ENCODE measurements around the gene ZNF426. TPM values are rescaled to one million over a fixed set of nuclear protein-coding genes. Genes with fewer than 3 reads are reported as not detected.

ZNF426 gene
- total and polyA plus RNA-seq, 2 of the 13 experiments (the other 11 are each of a cell fraction or from before 2014, with no cell fraction given): 3.8 to 14.9 TPM

DNA sequence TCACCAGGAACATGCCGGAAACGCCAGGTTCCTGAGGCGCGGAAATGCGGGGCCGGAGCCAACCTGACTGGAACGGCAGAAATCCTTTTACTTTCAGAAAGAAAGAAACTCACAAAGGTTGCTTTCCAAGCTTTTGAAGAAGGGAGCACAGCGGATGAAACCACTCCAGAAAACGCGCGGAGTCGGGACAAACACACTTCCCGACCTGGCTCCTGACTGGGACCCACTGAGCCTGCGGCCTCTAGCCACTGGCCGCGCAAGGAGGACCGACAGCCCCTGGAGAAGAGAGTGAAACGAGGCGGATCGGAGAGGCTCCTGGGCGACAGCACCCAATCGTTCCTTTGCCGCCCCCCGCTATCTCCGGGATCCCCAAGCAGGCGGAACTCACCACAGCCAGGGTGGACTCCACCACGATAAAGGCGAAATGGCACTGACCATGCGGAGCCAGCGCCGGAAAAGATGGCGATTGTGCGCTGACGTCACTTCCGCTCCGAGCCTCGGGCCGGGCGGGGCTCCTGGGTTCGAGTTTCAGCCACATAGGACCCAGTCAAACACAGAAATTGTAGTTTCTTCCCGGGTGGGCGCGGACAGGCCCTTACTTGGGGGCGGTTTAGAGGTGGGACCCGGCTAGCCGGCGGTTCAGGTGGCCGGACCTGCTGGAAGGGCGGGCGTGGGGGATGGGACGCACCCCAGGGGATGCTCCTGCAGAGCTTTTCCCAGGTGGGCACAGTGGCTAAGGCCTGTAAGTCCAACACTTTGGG lies 45.8 kb upstream of the ZNF426 start, which contains the start of gene ZNF121 (continued):
- no peak for TF ChIP-seq TBP (CRISPR knock-in tag; IDR thresholded peaks at IDR 0.05)
- TF ChIP-seq TARDBP (CRISPR knock-in tag; IDR thresholded peaks at IDR 0.05): peak; percentile 81
- peak; percentile 91 for TF ChIP-seq TAF15 (IDR thresholded peaks at IDR 0.05; ENCODE audit: low read depth, low read length, poor library complexity, severe bottlenecking)
- no peak for TF ChIP-seq ZNF432 (CRISPR knock-in tag; IDR thresholded peaks at IDR 0.05; ENCODE audit: borderline replicate concordance)
- TF ChIP-seq ZMYM2 (CRISPR knock-in tag; IDR thresholded peaks at IDR 0.05): no peak; the same call in 1 of the 2 replicates
- no peak for TF ChIP-seq ZNF337 (CRISPR knock-in tag; IDR thresholded peaks at IDR 0.05; ENCODE audit: borderline replicate concordance, low read depth)
- TF ChIP-seq XRCC5 (optimal IDR thresholded peaks at IDR 0.05; ENCODE audit: low read length): peak; percentile 45
- TF ChIP-seq GLI4 (CRISPR knock-in tag; IDR thresholded peaks at IDR 0.05; ENCODE audit: borderline replicate concordance): no peak; the same call in 1 of the 2 replicates
- TF ChIP-seq ZNF232 (CRISPR knock-in tag; IDR thresholded peaks at IDR 0.05; ENCODE audit: borderline replicate concordance): peak; percentile 91
- no peak for TF ChIP-seq GTF2F1 (IDR thresholded peaks at IDR 0.05; ENCODE audit: low read length)
- no peak for TF ChIP-seq MAFK (conservative IDR thresholded peaks at IDR 0.05 in 1 of 2, IDR thresholded peaks at IDR 0.05 in 1 of 2; ENCODE audit: low read length in 2 of 2)
- peak; percentile 88 for TF ChIP-seq KMT2A (CRISPR knock-in tag; IDR thresholded peaks at IDR 0.05)
- TF ChIP-seq ZNF20 (CRISPR knock-in tag; IDR thresholded peaks at IDR 0.05): peak; percentile 70; the same call in 1 of the 2 replicates
- TF ChIP-seq ZNF3 (CRISPR knock-in tag; IDR thresholded peaks at IDR 0.05): no peak
- no peak for TF ChIP-seq MIXL1 (CRISPR knock-in tag; IDR thresholded peaks at IDR 0.05)
- TF ChIP-seq, protein P1, sequence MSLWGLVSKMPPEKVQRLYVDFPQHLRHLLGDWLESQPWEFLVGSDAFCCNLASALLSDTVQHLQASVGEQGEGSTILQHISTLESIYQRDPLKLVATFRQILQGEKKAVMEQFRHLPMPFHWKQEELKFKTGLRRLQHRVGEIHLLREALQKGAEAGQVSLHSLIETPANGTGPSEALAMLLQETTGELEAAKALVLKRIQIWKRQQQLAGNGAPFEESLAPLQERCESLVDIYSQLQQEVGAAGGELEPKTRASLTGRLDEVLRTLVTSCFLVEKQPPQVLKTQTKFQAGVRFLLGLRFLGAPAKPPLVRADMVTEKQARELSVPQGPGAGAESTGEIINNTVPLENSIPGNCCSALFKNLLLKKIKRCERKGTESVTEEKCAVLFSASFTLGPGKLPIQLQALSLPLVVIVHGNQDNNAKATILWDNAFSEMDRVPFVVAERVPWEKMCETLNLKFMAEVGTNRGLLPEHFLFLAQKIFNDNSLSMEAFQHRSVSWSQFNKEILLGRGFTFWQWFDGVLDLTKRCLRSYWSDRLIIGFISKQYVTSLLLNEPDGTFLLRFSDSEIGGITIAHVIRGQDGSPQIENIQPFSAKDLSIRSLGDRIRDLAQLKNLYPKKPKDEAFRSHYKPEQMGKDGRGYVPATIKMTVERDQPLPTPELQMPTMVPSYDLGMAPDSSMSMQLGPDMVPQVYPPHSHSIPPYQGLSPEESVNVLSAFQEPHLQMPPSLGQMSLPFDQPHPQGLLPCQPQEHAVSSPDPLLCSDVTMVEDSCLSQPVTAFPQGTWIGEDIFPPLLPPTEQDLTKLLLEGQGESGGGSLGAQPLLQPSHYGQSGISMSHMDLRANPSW (CRISPR knock-in tag; IDR thresholded peaks at IDR 0.05; ENCODE audit: borderline replicate concordance): no peak
- peak; percentile 95; the same call in 1 of the 2 replicates for TF ChIP-seq ZNF333 (CRISPR knock-in tag; IDR thresholded peaks at IDR 0.05; ENCODE audit: borderline replicate concordance)
- peak; percentile 98 for TF ChIP-seq YEATS4 (CRISPR knock-in tag; IDR thresholded peaks at IDR 0.05; ENCODE audit: borderline replicate concordance)
- TF ChIP-seq PRPF4 (IDR thresholded peaks at IDR 0.05; ENCODE audit: low read depth, low read length, poor library complexity, severe bottlenecking): peak; percentile 80
- peak; percentile 71; the same call in 1 of the 2 replicates for TF ChIP-seq ZNF441 (CRISPR knock-in tag; IDR thresholded peaks at IDR 0.05; ENCODE audit: borderline replicate concordance)
- TF ChIP-seq, protein P2, sequence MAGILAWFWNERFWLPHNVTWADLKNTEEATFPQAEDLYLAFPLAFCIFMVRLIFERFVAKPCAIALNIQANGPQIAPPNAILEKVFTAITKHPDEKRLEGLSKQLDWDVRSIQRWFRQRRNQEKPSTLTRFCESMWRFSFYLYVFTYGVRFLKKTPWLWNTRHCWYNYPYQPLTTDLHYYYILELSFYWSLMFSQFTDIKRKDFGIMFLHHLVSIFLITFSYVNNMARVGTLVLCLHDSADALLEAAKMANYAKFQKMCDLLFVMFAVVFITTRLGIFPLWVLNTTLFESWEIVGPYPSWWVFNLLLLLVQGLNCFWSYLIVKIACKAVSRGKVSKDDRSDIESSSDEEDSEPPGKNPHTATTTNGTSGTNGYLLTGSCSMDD (CRISPR knock-in tag; IDR thresholded peaks at IDR 0.05): 0 out of 2 replicates have a peak, but pooled peaks have one; percentile 30
- peak; percentile 48; the same call in 1 of the 2 replicates for TF ChIP-seq RXRA (CRISPR knock-in tag; IDR thresholded peaks at IDR 0.05)
- TF ChIP-seq ZNF577 (CRISPR knock-in tag; IDR thresholded peaks at IDR 0.05; ENCODE audit: borderline replicate concordance, low read depth): no peak
- 0 out of 2 replicates have a peak, but pooled peaks have one; percentile 36 for TF ChIP-seq ZNF33B (CRISPR knock-in tag; IDR thresholded peaks at IDR 0.05)
- peak; percentile 53; the same call in 1 of the 2 replicates for TF ChIP-seq ONECUT2 (CRISPR knock-in tag; IDR thresholded peaks at IDR 0.05)
- TF ChIP-seq, protein P3, sequence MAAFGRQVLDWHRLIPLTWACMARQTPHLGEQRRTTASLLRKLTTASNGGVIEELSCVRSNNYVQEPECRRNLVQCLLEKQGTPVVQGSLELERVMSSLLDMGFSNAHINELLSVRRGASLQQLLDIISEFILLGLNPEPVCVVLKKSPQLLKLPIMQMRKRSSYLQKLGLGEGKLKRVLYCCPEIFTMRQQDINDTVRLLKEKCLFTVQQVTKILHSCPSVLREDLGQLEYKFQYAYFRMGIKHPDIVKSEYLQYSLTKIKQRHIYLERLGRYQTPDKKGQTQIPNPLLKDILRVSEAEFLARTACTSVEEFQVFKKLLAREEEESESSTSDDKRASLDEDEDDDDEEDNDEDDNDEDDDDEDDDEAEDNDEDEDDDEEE (CRISPR knock-in tag; IDR thresholded peaks at IDR 0.05): no peak; the same call in 1 of the 2 replicates
- peak; percentile 43; the same call in 1 of the 2 replicates for TF ChIP-seq HNRNPL (IDR thresholded peaks at IDR 0.05; ENCODE audit: low read depth, low read length)
